GM18861 (cell line): ENCODE results near the gene CDK16.

ENCODE experiments used
- ATAC-seq: cut with Tn5 transposase; IDR thresholded peaks from one replicate; pipeline ENCODE4 v1.9.1; 2021; ENCODE audit not compliant: unreplicated experiment

CDK16 gene

DNA sequence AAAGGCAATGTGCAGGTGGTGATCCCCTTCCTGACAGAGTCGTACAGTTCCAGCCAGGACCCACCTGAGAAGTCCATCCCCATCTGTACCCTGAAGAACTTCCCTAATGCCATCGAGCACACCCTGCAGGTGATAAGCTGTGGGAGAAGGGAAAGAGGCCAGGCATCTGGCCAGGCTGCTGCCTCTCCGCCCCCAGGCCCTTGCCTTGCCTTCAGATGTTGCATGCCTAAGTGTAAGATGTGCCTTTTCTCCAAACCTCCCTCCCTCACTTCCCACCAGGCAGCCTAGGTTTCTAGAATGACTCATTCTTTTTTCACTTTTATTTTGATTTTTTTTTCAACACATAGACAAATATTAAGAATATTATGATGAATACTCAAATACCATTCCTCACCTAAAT lies 12.2 kb upstream of the CDK16 start:
- no peak for ATAC-seq

DNA sequence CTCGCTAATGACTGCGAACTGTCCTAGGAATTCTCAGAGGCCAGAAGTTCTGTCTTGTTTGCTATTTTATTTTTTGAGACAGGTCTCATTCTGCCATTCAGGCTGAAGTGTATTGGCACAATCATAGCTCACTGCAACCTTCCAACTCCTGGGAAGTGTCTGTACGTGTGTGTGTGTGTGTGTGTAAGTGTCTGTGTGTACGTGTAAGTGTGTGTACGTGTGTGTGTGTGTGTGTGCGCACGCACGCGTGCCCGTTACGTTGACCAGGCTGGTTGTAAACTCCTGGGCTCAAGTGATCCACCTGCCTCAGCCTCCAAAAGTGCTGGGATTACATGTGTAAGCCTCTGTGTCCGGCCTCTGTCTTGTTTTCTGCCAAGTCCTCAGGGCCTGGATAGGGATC lies 10.4 kb upstream of the CDK16 start:
- ATAC-seq = no peak

DNA sequence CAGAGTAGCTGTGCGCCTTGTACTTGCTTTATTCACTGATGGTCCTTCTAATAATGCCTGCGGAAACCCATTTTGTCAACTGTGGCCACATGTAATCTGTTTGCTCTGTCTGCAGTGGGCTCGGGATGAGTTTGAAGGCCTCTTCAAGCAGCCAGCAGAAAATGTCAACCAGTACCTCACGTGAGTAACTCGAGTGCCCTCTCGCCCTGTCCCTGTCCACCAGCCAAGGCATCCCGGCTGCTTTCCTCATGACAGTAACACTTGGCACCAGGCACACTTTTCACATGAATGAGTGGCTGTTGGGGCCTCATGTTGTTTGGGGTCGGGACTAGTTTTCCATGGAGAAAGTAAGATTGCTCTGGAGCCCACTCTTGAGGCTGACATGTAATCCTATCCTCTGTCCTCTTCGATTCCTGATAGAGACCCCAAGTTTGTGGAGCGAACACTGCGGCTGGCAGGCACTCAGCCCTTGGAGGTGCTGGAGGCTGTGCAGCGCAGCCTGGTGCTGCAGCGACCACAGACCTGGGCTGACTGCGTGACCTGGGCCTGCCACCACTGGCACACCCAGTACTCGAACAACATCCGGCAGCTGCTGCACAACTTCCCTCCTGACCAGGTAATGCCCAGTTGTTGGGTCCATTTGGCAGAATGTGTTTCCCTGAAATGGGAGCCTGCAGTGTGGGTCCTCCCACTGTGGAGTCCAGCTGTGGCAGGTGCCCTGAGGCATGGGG lies 8.8 kb upstream of the CDK16 start:
- ATAC-seq = no peak

DNA sequence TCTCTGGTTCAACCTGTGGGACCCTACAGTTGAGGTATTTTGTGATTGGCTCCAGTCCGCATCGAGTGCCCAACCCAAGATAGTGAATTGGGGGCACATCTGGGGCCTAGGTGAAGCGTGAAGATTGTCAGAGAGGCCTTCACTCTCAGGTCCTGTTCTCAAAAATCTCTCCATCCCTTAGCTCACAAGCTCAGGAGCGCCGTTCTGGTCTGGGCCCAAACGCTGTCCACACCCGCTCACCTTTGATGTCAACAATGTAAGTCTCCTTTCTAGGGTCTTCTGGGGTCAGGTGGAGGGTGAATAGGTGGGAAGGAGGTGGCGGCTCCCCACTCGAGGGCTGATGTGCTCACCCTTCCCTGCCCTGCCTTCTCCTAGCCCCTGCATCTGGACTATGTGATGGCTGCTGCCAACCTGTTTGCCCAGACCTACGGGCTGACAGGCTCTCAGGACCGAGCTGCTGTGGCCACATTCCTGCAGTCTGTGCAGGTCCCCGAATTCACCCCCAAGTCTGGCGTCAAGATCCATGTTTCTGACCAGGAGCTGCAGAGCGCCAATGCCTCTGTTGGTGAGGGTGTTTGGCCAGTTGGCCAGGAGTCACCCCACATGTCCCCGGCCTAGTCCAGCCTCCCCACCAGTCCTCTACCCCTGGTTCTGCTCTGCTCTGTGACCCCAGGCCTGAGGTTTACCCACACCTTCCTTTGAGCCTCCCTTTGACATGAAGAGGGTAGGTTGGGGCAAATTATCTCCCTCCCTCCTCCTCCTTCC lies 7.6 kb upstream of the CDK16 start:
- ATAC-seq = no peak

DNA sequence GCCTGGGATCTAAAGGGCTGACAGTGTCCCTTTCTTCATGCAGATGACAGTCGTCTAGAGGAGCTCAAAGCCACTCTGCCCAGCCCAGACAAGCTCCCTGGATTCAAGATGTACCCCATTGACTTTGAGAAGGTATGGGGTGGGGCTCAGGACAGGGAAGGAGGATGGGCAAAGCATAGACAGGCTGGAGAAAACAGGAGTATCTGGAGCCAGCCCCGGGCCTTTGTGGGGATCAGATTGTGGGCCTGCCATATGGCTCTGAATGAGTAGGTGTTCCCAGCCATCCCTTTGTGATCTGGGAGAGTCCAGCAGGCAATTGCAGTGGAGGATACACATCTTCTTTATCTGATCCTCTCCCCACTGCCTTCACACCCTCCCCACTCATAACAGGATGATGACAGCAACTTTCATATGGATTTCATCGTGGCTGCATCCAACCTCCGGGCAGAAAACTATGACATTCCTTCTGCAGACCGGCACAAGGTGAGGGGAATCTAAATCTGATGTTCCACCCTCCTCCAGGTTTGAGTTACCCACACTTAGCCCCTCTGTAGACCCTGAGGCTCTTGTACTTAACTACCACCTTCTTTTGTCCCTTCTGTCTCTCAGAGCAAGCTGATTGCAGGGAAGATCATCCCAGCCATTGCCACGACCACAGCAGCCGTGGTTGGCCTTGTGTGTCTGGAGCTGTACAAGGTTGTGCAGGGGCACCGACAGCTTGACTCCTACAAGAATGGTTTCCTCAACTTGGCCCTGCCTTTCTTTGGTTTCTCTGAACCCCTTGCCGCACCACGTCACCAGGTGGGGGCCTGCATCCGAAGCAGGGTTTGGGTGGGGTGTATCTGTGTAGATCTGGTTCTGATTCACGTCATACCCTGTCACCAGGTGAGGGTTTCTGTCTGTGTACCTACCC lies 5.8 kb upstream of the CDK16 start:
- no peak for ATAC-seq

DNA sequence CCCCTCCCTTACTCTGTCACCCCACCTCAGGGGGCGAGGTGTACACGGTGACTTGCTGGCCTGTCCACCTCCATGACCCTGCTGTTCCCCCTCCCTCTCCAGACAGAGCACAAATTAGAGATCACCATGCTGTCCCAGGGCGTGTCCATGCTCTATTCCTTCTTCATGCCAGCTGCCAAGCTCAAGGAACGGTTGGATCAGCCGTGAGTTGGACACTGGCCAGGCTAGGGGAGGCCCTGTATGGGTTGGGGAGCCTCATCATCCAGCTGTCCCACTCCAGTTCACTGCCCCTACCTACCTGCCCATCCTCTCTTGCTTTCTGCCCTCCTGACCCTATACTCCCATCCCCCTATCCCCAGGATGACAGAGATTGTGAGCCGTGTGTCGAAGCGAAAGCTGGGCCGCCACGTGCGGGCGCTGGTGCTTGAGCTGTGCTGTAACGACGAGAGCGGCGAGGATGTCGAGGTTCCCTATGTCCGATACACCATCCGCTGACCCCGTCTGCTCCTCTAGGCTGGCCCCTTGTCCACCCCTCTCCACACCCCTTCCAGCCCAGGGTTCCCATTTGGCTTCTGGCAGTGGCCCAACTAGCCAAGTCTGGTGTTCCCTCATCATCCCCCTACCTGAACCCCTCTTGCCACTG lies 3.9 kb upstream of the CDK16 start:
- no peak for ATAC-seq

DNA sequence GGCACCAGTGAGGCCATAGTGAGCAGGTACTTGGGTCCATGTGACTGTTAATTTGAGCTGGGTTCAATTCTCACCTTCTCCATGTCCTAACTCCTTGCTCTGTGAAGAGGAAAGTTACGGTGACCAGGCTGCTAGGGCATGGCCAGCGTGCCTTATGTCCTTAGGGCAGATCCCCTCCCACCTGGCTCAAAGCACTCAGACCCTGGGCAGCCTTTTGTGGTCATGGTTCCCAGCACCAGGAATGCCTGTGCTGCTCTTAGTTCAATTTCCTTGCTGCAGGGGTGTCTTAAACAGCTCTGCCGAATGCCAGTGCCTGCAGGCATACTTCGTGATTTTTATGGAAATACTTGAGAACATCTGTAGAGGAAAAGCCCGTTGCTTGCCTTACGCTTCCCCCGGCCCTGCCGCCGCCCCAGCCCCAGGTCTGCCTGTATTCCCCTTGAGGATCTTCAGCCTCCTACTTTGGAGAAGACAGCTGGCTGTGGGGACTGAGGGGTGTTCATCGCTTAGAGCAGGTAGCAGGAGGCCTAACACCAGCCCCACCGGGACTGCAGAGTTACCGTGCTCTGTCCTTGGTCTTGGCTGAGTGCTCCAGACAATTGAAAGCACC lies 3.1 kb upstream of the CDK16 start:
- ATAC-seq = no peak

DNA sequence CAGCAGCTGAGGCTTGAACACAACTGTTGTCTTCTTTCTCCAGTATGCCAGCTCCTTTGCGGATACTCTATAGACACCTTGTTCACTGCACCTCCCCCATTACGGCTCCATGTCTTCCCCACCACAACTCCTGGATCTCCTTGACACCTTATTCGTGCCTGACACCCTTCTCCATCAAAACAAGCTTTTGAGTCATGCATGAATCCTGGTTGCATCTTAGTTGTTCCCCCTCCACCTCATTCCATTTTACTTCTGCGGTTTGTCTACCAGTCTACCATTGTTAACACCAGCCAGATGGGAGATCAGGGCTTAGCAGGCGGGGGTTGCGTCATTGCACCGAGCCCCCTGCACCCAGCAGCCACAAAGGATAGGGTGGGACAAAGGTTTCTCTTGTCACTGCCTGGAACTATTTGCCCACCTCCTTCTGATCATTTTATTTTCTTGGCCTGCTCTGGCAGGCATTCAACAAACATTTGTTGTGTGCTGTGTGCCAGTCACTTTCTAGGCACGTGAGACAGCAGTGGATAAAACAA lies 2.0 kb upstream of the CDK16 start:
- ATAC-seq = no peak

DNA sequence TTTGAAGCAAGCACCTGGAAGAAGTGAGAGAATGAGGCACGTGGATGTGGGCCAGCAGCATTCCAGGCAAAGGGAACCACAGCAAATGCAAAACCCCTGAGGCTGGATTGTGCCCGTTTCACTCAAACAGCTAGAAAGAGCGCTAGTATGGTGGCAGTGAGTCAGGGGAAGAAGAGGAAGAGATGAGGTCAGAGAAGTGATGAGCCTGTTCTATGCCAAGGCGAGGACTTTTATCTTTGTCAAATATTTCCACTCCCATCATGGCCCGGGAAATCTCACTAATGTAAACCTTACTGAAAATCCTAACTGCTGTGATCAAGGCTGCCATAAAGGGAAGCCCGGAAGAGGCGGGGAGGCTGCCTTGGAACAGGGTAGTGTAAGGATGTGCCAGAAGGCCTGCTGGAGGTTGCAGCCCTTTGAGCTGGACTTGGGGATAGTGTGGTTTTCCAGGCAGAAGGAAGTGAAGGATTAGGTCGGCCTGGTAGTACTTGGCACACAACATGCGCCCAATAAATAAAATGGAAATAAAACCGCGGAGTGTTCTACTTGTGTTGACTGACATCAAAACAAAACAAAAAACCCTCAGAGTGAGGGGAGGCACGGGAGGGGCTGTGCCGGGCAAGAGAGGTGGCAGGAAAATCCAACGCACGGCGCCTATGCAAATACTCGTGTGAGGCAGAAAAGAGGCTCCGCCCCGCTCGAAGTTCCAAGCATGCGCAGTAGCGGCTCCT lies 1.2 kb upstream of the CDK16 start:
- ATAC-seq = no peak

DNA sequence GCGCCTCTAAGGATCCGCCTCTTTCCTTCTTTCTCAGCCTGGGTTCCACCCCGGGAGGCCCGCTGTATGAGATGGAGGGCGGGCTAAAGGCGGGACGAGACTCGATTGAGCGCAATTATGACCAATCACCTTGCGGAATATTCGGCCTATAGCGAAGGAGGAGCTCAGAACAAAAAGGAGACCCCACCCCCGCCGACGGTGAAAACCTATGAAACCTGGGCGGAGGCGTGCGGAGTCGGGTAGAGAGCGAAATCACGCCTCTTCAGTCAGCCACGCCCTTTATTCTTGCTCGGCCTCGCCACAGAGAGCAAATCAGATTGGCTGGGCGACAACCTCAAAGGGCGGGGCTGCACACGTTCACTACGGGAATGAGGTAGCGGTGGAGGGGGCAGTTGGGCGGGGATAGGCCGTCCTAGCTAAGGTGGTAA lies 615 bp upstream of the CDK16 start:
- ATAC-seq = peak; percentile 79

DNA sequence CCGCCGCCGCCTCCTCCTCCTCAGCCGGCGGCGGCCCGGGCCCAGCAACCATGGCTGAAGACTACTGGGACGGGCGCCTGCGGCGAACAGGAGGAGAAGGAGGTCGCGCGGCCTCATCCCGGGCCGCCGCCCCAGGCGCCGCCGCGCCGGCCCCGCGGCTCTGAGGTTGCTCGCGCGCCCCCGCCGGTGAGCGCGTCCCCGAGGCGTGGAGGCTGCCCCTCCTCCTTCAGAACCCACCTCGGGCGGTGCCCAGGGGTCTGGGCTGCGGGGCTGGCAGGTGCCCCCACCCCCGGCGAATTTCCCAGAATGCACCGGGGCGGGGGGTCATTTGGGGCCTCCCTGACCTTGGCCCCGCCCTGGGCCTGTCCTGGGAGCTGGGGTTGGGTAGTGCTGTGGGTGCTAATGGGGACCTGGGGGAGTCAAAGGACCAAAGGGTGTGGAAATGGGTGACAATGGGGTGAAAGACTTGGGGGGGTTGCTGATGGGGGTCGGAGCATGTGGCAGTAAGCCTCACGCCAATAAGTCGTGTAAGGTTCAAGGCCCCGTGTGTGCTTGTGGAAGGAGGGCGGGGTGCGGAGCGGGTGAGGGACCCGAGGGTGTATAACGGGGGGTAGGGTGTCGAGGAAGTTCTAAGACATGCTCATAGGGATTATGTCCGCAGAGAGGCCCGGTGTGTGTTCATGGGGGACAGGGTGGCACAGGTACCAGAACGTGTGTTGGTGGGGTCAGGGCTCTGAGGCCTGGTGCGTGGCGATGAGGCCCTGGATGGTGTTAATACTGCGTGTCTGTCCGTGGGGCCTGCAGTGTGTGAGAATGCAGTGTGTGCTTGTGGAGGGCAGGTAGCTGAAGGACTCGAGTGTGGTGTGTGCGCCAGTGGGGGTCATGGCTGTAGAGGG lies 687 bp downstream of the CDK16 start:
- ATAC-seq = no peak

DNA sequence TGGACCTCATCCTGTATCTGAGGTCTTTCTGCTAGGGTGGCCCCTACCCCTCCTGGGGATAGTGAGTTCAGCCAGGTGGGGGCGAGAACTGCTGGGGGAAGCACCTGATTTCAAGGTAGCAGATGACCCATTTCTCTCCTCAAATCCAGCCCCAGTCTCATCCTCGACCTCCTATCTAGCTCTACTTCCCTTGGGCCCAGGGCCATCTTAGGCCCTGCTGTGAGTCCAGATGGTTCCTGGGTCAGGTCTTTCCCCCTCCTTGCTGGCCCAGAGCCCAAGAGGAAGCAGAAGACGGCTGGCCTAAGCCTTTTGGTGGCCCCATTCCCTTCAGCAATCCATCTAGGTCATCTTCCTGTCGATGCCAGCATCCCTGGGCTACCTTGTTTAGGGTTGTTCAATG lies 3.3 kb downstream of the CDK16 start:
- ATAC-seq = no peak

DNA sequence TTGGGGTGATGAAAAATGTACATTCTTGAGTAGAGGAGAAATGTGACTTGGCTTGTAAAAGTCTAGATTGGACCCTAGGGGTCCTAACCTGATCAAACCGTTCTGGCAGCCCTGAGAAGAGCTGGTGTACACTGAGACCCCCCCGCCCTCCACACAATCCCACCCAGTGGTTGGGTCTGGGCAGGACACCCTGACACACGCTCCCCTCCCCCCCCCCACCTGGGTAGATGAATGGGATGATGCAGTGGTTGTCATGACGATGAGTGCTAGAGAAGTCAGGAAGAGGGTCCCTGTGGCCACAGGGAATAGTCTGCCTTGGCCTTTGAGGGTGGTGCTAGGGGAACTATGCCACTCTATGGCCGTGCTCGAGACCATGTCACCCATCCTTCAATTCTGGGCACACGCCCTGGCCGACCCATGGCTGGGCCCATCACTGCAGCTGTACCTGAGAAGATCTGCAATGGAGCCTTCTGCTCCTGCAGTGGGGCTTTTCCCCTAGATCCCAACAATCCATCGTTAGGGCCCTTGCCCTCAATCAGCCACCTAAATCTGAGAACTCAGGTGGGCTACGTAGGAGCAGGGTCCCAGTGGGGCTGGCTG lies 4.4 kb downstream of the CDK16 start:
- no peak for ATAC-seq

DNA sequence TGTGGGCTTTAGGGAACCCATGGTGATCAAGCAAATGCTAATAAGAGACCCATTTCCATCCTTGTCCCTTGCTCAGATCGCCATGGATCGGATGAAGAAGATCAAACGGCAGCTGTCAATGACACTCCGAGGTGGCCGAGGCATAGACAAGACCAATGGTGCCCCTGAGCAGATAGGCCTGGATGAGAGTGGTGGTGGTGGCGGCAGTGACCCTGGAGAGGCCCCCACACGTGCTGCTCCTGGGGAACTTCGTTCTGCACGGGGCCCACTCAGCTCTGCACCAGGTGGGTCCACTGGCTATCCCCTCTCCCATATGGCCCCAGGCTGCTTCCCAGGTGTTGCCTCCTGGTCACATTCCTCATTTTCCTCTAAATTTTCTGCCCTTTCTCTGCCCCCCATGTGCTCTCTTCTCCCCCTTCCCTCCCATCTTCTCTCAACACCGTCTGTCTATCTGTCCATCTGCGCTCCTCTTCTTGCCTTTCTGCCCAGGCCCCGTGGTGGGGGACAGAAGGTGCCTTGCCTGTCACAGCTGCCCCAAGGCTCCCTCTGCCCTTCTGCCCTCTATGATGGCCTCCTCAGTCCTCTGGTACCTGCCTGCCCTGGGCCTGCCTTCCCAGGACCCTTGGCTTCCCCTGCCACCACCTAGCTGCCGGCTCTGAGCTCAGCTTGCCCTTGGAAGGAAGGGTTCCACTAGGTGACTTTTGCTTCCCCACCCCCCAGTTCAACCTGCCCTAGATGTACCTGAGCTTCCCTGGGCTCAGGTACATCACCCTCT lies 5.2 kb downstream of the CDK16 start:
- ATAC-seq = no peak

DNA sequence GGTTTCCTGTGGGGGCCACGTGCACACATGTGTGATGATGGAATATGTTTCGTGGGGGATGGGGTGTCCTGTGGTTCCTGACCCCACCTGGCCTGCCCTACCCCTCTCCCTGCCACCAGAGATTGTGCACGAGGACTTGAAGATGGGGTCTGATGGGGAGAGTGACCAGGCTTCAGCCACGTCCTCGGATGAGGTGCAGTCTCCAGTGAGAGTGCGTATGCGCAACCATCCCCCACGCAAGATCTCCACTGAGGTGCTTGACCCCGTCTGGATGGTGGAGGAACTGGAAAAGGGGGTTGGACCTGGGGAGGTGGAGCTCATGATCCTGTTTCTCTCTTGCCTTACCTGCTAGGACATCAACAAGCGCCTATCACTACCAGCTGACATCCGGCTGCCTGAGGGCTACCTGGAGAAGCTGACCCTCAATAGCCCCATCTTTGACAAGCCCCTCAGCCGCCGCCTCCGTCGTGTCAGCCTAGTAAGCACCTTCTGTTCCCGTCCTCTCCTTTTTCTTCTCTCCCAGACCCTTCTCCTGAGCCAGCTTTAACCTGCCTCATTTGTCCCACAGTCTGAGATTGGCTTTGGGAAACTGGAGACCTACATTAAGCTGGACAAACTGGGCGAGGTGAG lies 5.9 kb downstream of the CDK16 start:
- ATAC-seq = no peak

DNA sequence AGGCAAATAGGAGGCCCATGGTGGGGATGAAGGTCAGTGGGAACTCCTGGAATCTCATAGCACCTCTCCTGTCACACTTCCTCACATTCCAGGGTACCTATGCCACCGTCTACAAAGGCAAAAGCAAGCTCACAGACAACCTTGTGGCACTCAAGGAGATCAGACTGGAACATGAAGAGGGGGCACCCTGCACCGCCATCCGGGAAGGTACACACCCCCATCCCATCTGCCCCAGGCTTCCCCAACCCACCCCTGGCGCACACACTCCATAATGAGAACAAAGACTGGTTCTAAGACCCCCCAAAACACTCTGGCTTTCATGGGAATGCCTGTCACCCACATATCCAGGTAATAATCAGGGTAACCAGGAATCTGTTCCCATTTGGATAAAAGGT lies 6.4 kb downstream of the CDK16 start:
- no peak for ATAC-seq

DNA sequence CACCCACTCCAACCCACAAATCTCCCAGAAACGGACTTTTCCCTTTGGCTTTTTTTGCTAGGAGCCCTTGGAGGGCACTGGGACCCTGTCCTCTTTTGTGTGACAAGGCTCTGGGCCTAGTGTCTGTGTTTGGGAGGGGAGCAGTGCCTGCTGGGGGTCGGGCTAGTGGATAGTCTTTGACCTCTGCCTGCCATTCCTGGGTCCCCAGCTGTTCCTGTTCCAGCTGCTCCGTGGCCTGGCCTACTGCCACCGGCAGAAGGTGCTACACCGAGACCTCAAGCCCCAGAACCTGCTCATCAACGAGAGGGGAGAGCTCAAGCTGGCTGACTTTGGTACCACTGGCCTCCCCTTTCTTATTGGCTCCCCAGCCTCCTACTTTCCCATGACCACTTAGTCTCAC lies 7.6 kb downstream of the CDK16 start:
- no peak for ATAC-seq
